RKO (cell line): ENCODE measurements around the gene MCOLN1.
A peak's percentile ranks its signal among the peaks of the same experiment; 100 is the strongest.

ENCODE experiments used
- DNase-seq: peaks from one replicate; pipeline ENCODE4 v3.0.0-alpha.2; 2016; ENCODE audit warnings: low spot score

MCOLN1 gene

GRCh38 chr19:7522072-7522922, at the start of gene MCOLN1:
TSS of gene MCOLN1 (plus strand) at chr19:7522624. CDS start at chr19:7522751, 127 bp downstream.
- peak; percentile 97 for DNase-seq

GRCh38 chr19:7475665-7476064, 46.8 kb upstream of the MCOLN1 start:
- DNase-seq = no peak

DNA sequence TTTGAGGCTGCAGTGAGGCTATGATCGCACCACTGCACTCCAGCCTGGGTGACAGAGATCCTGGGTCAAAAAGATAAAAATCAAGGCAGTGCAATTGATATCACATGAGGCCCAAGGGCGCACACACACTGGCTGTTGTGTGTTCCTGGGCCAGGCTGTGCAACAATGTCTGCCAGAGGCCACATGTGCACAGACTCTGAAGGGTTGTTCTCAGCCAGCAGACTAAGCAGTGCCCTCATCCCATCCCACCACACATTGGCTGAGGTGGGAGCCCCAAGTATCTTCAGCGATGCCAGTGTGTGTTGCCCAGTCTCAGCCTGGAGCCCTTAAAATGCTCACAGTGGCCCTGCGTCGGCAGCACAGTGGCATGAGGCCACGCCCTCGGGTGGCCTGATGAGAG, 46.2 kb upstream of the MCOLN1 start:
- no peak for DNase-seq

- DNase-seq = no peak
Observed at GRCh38 chr19:7476777-7477494, 45.5 kb upstream of the MCOLN1 start.

DNA sequence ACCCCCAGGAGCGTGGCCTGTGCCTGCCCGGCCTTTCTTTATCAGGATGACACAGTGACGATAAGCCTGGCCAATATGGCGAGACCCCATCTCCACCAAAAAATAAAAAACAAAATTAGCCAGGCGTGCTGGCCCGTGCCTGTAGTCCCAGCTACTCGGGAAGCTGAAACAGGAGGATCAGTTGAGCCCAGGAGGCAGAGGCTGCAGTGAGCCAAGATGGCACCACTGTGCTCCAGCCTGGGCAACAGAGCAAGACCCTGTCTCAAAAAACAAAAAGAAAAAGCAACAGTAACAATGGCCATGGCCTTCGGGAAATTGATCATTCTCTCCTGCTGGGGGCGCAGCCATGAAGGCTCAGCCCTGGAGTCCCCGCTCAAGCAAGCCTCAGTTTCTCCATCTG, 44.7 kb upstream of the MCOLN1 start:
- DNase-seq = no peak

GRCh38 chr19:7478173-7478842, 44.1 kb upstream of the MCOLN1 start:
- no peak for DNase-seq

- no peak for DNase-seq
Observed at GRCh38 chr19:7478843-7479227, 43.6 kb upstream of the MCOLN1 start.

DNA sequence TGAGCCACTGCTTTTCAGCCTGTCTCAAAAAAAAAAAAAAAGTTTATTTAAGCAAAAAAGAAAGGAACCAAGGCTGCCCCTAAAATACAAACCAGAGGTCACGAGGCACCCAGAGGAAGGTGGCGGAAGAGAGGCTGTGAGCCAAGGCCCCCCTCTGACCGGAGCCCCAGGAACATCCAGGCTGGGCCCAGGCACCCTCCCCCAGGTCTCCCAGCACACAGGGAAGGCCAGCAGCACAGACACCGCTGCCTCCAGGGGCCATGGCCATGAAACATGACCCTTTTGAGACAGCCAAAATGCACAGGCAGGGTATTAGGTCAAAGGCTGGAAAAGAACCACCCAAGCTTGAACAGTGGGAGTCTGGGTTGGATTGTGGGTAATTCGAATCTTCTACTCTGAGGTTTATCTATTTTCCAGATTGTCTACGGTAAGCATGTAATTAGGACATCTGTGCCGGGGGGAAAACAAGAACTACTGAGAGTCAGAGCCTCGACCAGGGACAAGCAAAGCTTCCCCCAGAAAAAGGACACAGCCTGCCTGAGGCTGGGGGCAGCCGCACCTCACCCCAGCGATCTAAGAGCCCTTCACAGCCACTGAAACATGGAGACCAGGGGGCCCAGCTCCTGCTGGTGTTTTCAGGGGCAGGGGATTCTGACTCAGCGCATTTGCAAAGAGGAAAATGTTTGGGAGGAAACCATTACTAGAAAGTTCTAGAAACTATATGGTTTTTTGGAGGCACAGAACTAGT, 42.0 kb upstream of the MCOLN1 start:
- DNase-seq = no peak

- no peak for DNase-seq
Observed at GRCh38 chr19:7480970-7481255, 41.5 kb upstream of the MCOLN1 start.

DNA sequence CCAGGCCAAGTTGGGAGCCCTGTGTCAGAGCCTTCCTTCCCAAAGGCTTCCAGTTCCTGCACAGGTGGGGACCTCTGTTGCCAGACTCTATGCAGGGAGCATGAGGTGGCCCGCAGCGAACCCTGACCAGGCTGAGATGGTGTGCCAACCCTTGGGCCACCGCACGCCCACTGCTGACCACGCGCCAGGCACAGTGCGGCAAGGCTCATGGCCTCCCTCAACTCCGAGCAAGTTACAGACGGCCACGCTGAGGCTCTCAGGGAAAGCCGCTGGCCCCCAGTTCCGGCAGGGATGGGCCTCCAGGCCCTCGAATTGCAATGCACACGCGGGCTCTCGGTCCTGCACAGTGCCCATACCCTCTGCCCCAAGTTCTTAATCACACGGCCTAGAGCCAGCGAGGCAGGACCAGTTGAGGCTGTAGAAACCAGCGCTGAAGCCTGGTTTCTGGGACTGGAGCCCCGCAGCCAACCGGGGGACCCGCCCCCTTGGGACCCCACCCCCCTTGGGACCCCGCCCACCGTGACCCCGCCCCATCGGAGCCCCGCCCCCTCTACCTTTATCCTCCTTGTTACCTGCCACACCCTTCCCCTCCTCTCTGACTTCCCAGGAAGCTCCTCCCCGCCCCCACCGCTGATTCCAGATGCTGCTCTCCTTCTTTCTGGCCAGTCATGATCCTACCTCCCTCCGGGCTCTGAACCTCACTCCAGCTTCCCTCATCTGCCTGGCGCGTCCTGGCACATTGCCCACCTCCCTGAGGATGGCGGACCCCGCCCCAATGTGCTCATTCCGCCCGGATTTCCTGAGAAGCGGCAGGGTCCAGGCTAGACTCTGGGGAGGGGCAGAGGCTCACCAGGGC, 39.6 kb upstream of the MCOLN1 start:
- no peak for DNase-seq

DNA sequence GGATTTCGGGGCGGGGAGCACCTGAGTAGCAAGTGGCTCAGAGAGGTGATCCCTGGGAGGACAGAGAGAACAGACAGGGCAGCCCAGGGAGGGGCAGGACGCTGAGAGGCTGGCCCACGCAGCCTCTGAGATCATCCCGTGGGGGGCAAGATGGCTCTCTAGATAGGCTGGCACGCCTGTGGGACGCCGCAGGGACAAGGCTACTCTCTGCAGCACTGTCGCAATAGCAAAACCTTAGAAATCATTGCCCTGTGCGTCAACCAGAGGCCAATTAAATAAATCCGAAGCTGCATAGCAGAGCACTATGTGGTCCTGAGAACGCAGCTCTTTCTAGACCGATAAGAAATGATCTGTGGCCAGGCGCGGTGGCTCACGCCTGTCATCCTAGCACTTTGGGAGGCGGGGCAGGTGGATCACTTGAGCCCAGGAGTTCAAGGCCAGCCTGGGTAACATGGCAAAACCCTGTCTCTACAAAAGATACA, 38.7 kb upstream of the MCOLN1 start:
- no peak for DNase-seq

- no peak for DNase-seq
Observed at GRCh38 chr19:7486923-7487322, 35.5 kb upstream of the MCOLN1 start.

GRCh38 chr19:7488736-7489353, 33.6 kb upstream of the MCOLN1 start, which contains the start of gene PEX11G:
TSS of gene PEX11G (minus strand) at chr19:7489035. CDS start at chr19:7489010, 25 bp downstream.
- DNase-seq = peak; percentile 89

DNA sequence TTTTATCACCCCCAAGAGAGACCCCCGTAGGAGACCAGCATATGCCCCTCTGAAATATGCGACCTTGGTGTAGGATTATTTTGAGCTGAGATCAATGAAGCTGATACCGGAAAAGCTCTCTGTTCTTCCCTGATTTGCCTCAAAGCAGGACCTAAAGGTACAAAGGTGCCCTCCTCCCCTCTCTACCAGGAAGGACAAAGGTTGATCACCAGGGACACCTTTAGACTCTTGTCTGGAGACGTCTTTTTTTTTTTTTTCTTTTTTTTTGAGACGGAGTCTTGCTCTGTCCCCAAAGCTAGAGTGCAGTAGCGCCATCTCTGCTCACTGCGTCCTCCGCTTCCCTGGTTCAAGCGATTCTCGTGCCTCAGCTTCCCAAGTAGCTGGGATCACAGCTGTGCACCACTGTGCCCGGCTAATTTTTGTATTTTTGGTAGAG, 32.8 kb upstream of the MCOLN1 start:
- no peak for DNase-seq

GRCh38 chr19:7492142-7492541, 30.3 kb upstream of the MCOLN1 start:
- peak; percentile 30 for DNase-seq

GRCh38 chr19:7492558-7492957, 29.9 kb upstream of the MCOLN1 start:
- DNase-seq = no peak

GRCh38 chr19:7494416-7495098, 27.9 kb upstream of the MCOLN1 start:
- DNase-seq = no peak

DNA sequence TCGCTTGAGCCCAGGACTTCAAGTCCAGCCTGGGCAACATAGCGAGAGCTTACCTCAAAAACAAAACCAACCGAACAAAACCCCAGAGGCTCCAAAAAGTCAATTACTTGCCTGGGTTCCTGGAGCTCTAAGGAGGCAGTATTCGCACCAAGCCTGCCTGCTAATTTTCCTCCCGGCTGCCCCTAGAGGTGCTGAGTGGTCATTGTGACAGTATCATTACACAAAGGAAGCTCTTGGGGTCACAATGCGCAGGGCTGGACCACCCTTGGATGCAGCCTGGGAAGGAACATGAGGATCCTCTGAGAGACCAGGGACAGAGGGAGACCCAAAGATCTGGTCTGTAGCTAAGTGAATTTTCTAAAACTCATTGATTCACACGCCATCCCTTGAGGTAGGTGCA, 25.1 kb upstream of the MCOLN1 start:
- peak; percentile 52 for DNase-seq

DNA sequence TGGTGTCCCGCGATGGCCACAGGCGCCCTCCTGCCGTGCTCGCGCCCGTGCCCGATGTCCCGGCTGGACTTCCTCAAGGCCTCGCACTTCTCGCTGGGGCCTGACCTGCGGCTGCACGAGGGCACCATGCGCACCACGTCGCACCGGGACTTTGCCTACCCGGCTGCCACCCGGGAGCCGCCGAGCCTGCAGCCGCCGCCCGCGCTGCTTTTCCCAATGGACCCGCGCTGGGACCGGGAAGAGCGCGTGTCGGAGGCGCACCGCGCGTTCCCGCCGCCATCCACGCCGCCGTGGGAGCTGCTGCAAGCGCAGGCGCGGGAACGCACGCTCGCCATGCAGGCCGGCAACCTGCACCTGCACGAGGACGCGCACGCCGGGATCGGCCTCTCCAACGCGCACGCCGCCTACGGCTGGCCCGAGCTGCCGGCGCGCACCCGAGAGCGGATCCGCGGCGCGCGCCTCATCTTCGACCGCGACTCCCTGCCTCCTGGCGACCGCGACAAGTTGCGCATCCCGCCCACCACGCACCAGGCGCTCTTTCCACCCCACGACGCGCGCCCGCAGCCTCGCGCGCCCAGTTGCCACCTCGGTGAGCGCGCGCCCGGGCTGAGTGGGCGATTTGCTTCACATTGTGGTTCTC, 21.5 kb upstream of the MCOLN1 start:
- DNase-seq = peak; percentile 89

- DNase-seq = no peak
Observed at GRCh38 chr19:7502552-7502951, 19.9 kb upstream of the MCOLN1 start.
